Esophagus muscularis mucosa (tissue), 4 donors: ENCODE results near the gene CDH8. TPM values are rescaled to one million over a fixed set of nuclear protein-coding genes. Genes with fewer than 3 reads are reported as not detected.

Experiments
- DNase-seq: peaks from one replicate; pipeline ENCODE4 v3.0.0-alpha.2; 2017; ENCODE audit errors: extremely low spot score
- H3K27ac ChIP-seq, 4 donors: fragments of 200-600 bp; sonication (generic); replicated peaks in 1 of 4; 1 replicate in 3 of 4; 2 replicates in 1 of 4; pipeline ENCODE4 v1.5.1; 2016 to 2019; ENCODE audit warnings: mild to moderate bottlenecking in 1 of 4
- H3K27me3 ChIP-seq, 4 donors: fragments of 200-600 bp; sonication (generic); one replicate each; pipeline versions ENCODE4 v1.5.1 to v1.6.0; 2016 to 2019
- H3K36me3 ChIP-seq, 4 donors: fragments of 200-600 bp; sonication (generic); one replicate each; pipeline ENCODE4 v1.5.1; 2016 to 2019
- H3K4me1 ChIP-seq, 4 donors: fragments of 200-600 bp; sonication (generic); one replicate each; pipeline ENCODE4 v1.5.1; 2016 to 2019
- H3K4me3 ChIP-seq, 4 donors: fragments of 200-600 bp; sonication (generic); 1 replicate in 2 of 4; 2 replicates in 2 of 4; pipeline ENCODE4 v1.5.1; 2016 to 2019; ENCODE audit warnings: mild to moderate bottlenecking in 4 of 4, moderate library complexity in 1 of 4
- H3K9me3 ChIP-seq, 4 donors: fragments of 200-600 bp; sonication (generic); 1 replicate in 3 of 4; 2 replicates in 1 of 4; pipeline ENCODE4 v1.5.1; 2016 to 2019
- CTCF ChIP-seq, 3 experiments: fragments of 200-600 bp in 2 of 3; fragments of 450-650 bp in 1 of 3; sonication (generic) in 2 of 3; IDR thresholded peaks; one replicate each; pipeline ENCODE4 v1.5.1; 2017 to 2019; ENCODE audit warnings: antibody characterized with exemption in 3 of 3, mild to moderate bottlenecking in 2 of 3, moderate library complexity in 1 of 3
- EP300 ChIP-seq: sonication (generic); formaldehyde crosslinking; IDR thresholded peaks from one replicate; pipeline ENCODE4 v1.6.1; 2017; ENCODE audit warnings: antibody characterized with exemption
- POLR2A ChIP-seq: fragments of 450-650 bp; IDR thresholded peaks from one replicate; pipeline ENCODE4 v1.6.1; 2017; ENCODE audit warnings: antibody characterized with exemption, moderate library complexity, mild to moderate bottlenecking, low read depth
- POLR2AphosphoS5 ChIP-seq, 2 donors: sonication (generic); formaldehyde crosslinking; IDR thresholded peaks; one replicate each; pipeline ENCODE4 v1.6.1; 2017; ENCODE audit warnings: antibody characterized with exemption in 2 of 2
- WGBS: methylation state at CpG from one replicate; pipeline ENCODE4 v1.1.5; 2018; 5-methylcytosine and 5-hydroxymethylcytosine counted together
- intact Hi-C: fragments of 100-400 bp; cut with DNase I; formaldehyde crosslinking; loops from one replicate; pipeline ENCODE4 v1.15.1; 2023
- total RNA-seq, 4 donors: library from RNA; depleted of rRNA; stranded (reverse); fragments of >200 nt; gene quantifications; one replicate each; pipeline versions ENCODE4 v1.1.0 to v1.2.1, GENCODE V29; 2016

Gene CDH8
- total RNA-seq, 4 donors from 2014 or later = 0.42 to 3.6 (median 1.9) TPM

GRCh38 chr16:61936522-61936921 lies 99.7 kb downstream of the CDH8 start:
- no peak for DNase-seq
- Histone ChIP-seq H3K4me1 (no peaks in the 10 kb centered on the region), H3K27ac (no peak overlapping the region), H3K36me3 (no peaks in the 10 kb centered on the region), H3K9me3 (no peaks in the 10 kb centered on the region), H3K4me3 (no peak overlapping the region), H3K27me3 (no peaks in the 10 kb centered on the region)
- 83% methylated on average over 2 of the region's 2 CpGs for WGBS
- intact Hi-C loops = no loop called here
- TF ChIP-seq POLR2AphosphoS5 (IDR thresholded peaks at IDR 0.05) (no peak), CTCF (IDR thresholded peaks at IDR 0.05) (peak in 1 of 3 experiments; percentile 8)

GRCh38 chr16:61934601-61935000 lies 101.6 kb downstream of the CDH8 start:
- DNase-seq = no peak
- TF ChIP-seq POLR2AphosphoS5 (IDR thresholded peaks at IDR 0.05) (no peak), POLR2A (no peak), EP300 (no peak)
- Histone ChIP-seq H3K9me3 (no peaks in the 10 kb centered on the region), H3K4me1 (no peaks in the 10 kb centered on the region), H3K36me3 (no peaks in the 10 kb centered on the region), H3K27me3 (no peaks in the 10 kb centered on the region), H3K4me3 (no peak overlapping the region), H3K27ac (no peak overlapping the region)
- WGBS = 70% methylated on average over 3 of the region's 3 CpGs
- intact Hi-C loops = no loop called here

- no peaks in the 10 kb centered on the region for H3K36me3 ChIP-seq
- no peak overlapping the region for H3K27ac ChIP-seq
- intact Hi-C loops = no loop called here
- no peak for TF ChIP-seq EP300
- TF ChIP-seq CTCF (IDR thresholded peaks at IDR 0.05) = no peak
- TF ChIP-seq POLR2A = no peak
- no peak for TF ChIP-seq POLR2AphosphoS5 (IDR thresholded peaks at IDR 0.05)
- no peaks in the 10 kb centered on the region for H3K9me3 ChIP-seq
- no peak overlapping the region for H3K4me3 ChIP-seq
- no peak for DNase-seq
- H3K27me3 ChIP-seq = no peaks in the 10 kb centered on the region
- H3K4me1 ChIP-seq = no peaks in the 10 kb centered on the region
- 79% methylated on average over 1 of the region's 1 CpG for WGBS
These were observed 106.5 kb downstream of the CDH8 start for GRCh38 chr16:61929776-61930175.

GRCh38 chr16:61926766-61927165 lies 109.5 kb downstream of the CDH8 start:
- TF ChIP-seq POLR2AphosphoS5 (IDR thresholded peaks at IDR 0.05) (no peak), EP300 (no peak), CTCF (IDR thresholded peaks at IDR 0.05) (no peak), POLR2A (no peak)
- Histone ChIP-seq H3K36me3 (no peaks in the 10 kb centered on the region), H3K27me3 (no peaks in the 10 kb centered on the region), H3K27ac (no peak overlapping the region), H3K4me3 (no peak overlapping the region), H3K9me3 (no peaks in the 10 kb centered on the region), H3K4me1 (no peaks in the 10 kb centered on the region)
- 90% methylated on average over 3 of the region's 3 CpGs for WGBS
- no peak for DNase-seq
- intact Hi-C loops = no loop called here

GRCh38 chr16:61923629-61924028 lies 112.6 kb downstream of the CDH8 start:
- TF ChIP-seq POLR2AphosphoS5 (IDR thresholded peaks at IDR 0.05) (no peak), POLR2A (no peak), CTCF (IDR thresholded peaks at IDR 0.05) (no peak), EP300 (no peak)
- intact Hi-C loops = no loop called here
- Histone ChIP-seq H3K27me3 (no peaks in the 10 kb centered on the region), H3K9me3 (no peaks in the 10 kb centered on the region), H3K4me3 (no peak overlapping the region), H3K4me1 (no peaks in the 10 kb centered on the region), H3K36me3 (no peaks in the 10 kb centered on the region), H3K27ac (no peak overlapping the region)
- DNase-seq = no peak
